C4-2B (cell line): Measurements from ENCODE around the gene CELA3B.

Experiments used
- H3K27ac ChIP-seq: fragments of 450-650 bp; 2 replicates; pipeline ENCODE4 v1.5.1; 2017
- ZFX ChIP-seq: fragments of 450-650 bp; IDR thresholded peaks from 2 replicates; pipeline ENCODE4 v1.6.1; 2017
- TF ChIP-seq, protein P1 (sequence below): fragments of 450-650 bp; conservative IDR thresholded peaks from 2 replicates; pipeline ENCODE4 v1.5.1; 2017; ENCODE audit warnings: mild to moderate bottlenecking

Gene CELA3B

DNA sequence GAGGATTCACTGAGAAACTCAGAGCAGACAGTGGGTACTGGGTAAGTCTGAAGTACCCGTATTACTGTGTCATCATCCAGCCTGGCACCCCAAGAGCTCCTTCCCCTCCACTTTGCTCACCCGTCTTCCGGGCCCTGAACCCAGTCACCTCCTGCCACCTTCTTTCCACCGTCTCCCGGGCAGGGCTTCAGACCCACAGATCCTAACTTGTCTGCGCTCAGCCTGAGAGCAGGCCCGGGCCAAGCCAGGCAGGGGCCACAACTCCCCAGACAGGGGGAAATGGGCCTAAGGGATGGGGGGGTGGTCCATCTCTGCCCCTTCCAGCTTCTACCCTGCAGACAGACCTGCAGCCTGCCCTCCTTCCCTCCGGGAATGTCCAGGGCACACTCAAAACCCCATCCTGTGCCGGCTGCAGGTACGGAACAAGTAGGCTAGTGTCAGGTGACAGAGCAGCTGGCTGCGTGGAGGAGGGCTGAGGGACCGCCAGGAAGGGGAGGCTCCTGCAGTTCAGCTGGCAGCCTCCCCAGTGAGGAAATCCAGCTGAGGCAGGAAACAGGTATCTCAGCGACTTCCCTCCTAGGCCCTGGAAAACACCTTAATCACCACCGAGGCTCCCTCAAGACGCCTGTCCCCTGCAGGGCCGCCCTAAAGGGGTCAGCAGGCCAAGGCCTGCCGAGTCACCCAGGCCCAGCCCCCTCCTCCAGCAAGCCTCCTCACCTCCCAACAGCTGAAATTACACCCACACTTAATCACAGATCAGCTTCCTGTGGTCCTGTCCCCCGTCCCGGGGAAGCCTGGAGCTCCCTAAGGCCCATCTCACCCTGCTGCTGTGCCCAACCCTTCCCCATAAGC lies 43.2 kb upstream of the CELA3B start:
- TF ChIP-seq, protein P1, sequence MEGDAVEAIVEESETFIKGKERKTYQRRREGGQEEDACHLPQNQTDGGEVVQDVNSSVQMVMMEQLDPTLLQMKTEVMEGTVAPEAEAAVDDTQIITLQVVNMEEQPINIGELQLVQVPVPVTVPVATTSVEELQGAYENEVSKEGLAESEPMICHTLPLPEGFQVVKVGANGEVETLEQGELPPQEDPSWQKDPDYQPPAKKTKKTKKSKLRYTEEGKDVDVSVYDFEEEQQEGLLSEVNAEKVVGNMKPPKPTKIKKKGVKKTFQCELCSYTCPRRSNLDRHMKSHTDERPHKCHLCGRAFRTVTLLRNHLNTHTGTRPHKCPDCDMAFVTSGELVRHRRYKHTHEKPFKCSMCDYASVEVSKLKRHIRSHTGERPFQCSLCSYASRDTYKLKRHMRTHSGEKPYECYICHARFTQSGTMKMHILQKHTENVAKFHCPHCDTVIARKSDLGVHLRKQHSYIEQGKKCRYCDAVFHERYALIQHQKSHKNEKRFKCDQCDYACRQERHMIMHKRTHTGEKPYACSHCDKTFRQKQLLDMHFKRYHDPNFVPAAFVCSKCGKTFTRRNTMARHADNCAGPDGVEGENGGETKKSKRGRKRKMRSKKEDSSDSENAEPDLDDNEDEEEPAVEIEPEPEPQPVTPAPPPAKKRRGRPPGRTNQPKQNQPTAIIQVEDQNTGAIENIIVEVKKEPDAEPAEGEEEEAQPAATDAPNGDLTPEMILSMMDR = no peak
- no peak for TF ChIP-seq ZFX
- H3K27ac ChIP-seq = no peak overlapping the region

DNA sequence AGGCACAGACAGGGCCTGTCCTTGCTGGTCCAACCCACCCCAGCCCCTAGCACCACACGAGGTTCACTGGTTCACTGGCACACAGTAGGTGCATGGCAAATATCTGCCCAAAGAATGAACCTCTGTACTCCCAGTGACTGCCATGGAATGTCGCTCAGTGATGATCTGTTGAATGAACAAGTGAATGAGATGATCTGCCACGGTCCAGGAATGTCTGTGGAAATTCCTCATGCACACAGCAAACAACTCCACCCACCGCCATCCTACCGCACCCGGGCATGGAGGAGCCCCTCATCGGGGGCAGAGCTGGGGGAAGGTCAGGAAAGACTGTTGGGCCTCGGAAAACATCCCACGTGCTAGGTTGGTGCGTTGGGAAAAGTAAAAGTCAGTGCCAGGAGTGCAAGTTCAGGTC lies 41.4 kb upstream of the CELA3B start:
- TF ChIP-seq, protein P1 = no peak
- TF ChIP-seq ZFX = no peak
- H3K27ac ChIP-seq = no peak overlapping the region

DNA sequence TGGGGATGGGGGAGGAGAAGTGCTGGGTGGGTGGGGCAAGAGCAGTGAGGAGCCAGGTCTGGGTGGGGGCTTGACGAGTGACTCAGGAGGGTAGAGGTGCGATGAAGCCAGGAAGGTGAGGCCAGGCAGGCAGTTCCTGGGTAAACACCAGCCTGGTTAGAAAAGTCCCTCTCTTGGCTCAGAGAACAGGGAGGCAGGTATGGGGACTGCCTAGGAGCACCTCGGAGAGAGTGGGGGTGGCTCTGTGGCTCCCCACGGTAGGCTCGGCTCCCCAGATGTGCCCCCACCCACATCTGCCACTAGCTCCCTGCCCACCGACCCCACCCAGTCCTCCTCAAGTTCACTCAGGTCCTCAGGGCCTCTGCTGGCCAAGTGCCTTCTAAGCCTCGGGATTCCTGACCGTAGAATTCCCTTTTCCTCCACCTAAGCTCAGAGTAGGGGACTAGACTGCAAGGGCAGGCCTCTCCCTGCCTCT lies 40.9 kb upstream of the CELA3B start:
- TF ChIP-seq ZFX = no peak
- TF ChIP-seq, protein P1 = no peak
- peak overlapping the region; percentile 48; the same call in 1 of the 2 replicates for H3K27ac ChIP-seq

DNA sequence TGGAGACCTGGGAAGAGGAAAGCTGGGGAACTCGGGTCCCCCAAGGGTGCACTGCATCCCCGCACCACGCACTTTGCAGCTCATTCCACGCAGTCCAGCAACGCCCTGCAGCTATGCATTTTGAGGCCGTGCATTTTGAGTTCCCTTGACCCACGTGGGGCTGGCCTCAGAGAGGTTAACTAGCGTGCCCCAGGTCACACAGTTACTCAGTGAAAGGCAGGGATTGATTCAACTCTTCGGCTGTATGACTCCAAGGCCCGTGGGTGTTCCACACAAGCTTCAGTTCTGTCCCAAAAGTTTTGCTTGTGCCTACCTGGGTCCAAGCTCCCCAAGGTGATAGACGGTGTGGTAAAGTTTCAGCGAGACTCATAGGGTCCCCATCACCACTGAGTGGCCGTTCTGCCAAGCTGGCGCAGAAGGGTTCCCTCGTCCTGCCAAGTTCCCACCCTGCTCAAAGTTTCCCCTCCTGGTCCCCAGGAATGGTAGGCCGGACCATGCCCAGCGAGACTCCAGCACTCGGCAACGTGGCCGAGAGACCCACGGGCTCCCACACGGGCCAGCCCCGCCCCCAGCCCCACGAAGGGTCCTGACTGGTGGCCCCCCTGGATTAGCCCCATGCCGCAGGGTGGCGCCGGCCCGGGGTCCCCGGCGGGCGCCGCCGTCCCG lies 40.3 kb upstream of the CELA3B start:
- H3K27ac ChIP-seq = peak overlapping the region; percentile 48
- TF ChIP-seq, protein P1 = no peak
- no peak for TF ChIP-seq ZFX

DNA sequence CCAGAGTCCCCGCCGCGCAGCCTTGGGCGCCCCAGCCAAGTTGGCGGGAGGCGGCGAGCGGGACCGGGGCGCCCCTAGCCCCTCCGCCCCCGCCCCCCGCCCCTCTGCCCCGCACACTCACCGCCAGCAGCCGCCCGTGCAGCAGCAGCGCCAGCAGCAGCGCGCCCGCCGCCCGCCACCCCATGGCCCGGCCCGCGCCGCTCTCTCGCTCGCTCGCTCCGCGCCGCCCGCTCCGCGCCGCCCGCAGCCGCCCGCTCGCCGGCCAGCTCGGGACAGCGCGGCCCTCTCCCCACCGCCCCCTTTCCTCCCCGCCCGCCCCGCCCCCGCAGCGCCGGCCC lies 39.8 kb upstream of the CELA3B start, which contains the start of gene HSPG2:
Gene HSPG2, minus strand, starts transcription at position 277 of the 338 bp plus-strand sequence. Its CDS starts 93 bp downstream, at position 184.
- peak within 1 kb of the TSS; percentile 58 for H3K27ac ChIP-seq
- TF ChIP-seq, protein P1 = no peak
- TF ChIP-seq ZFX = no peak

DNA sequence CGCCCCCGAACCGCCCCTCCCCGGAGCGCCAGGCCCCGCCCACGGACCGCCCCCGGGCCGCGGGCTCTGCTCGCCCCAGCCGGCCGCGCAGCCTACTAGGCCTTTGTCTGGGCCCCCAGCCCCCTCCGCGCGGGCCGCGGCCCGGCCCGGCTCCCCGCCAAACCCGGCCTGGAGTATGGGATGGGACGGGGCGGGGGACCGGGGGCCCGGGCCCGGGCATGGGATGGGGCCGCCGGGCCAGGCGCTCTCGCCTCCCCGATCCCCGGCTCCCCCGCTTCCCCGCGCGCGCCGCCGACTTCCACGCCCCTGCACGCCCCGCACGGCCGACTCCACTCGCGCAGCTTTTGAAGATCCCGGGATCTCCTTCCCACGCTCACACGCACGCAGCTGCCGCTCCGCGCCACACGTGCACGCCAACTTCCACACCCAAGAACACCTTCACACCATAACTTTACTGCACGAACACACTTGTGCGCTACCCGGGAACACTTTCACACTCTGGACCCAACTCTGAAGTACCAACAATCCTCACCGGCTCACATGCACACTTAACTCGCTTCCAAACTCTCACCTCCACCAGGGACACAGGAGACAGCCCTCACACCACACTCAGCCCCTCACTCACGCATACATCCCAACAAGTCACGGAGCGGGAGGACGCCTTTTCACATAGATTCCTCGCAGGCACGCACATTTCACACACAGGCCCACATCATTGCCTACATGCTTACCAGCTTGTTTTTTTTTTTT lies 39.3 kb upstream of the CELA3B start:
- H3K27ac ChIP-seq = peak overlapping the region; percentile 58
- TF ChIP-seq, protein P1 = no peak
- peak; percentile 34 for TF ChIP-seq ZFX
